Choroid plexus epithelial cell (primary cell): Measurements from ENCODE around the gene SLC6A1.
"Not testable (repeated sequence)": the region's sequence is repeated elsewhere in the genome, so short reads cannot be mapped to it uniquely, and the experiment has no call there.

Experiments used
- DNase-seq: peaks from one replicate; pipeline ENCODE4 v3.0.0-alpha.2; 2010; ENCODE audit warnings: low read depth
- H3K4me3 ChIP-seq: 2 replicates; pipeline ENCODE4 v1.5.1; 2011; ENCODE audit warnings: low read depth, mild to moderate bottlenecking, control low read depth, low read length, moderate library complexity
- TF ChIP-seq, protein P1 (sequence below): conservative IDR thresholded peaks from 2 replicates; pipeline ENCODE4 v1.5.1; 2011; ENCODE audit warnings: low read depth, mild to moderate bottlenecking, control low read depth, inconsistent platforms, low read length, moderate library complexity

Gene SLC6A1

DNA sequence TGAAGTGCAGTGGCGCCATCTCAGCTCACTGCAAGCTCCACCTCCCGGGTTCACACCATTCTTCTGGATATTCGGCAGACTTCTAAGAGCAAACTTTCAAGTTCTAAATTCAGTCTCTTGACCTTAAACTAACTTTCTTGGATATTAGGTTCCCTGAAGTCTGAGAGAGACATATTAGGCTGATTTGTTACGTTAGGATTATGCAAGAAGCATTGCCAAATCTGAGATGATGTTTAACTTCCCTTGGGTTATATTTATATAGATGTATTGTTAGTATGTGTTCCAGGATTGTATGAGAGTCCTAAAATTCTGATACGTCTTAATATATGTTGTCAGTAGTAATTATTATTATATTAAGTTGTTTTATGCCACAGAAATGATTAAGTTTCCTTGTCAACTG is 80.1 kb downstream of the SLC6A1 start:
- DNase-seq: no peak
- TF ChIP-seq, protein P1, sequence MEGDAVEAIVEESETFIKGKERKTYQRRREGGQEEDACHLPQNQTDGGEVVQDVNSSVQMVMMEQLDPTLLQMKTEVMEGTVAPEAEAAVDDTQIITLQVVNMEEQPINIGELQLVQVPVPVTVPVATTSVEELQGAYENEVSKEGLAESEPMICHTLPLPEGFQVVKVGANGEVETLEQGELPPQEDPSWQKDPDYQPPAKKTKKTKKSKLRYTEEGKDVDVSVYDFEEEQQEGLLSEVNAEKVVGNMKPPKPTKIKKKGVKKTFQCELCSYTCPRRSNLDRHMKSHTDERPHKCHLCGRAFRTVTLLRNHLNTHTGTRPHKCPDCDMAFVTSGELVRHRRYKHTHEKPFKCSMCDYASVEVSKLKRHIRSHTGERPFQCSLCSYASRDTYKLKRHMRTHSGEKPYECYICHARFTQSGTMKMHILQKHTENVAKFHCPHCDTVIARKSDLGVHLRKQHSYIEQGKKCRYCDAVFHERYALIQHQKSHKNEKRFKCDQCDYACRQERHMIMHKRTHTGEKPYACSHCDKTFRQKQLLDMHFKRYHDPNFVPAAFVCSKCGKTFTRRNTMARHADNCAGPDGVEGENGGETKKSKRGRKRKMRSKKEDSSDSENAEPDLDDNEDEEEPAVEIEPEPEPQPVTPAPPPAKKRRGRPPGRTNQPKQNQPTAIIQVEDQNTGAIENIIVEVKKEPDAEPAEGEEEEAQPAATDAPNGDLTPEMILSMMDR: no peak
- no peak overlapping the region for H3K4me3 ChIP-seq

DNA sequence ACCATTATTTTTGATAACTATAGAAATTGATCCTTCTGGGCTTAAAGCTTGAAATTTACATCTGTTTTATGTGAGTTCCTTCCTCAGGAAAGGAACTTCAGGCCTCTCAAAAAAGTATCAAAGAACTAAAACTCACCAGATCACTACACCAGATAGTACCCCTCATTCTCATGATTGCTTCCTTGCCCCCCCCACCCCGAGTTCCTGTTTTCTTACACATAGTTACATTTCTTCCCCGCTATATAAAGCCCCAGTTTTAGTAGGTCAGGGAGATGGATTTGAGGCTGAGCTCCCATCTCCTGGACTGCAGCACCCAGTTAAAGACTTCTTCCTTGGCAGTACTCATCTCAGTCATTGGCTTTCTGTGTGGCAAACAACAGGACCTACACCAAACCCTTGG is 81.5 kb downstream of the SLC6A1 start:
- TF ChIP-seq, protein P1: no peak
- no peak for DNase-seq
- no peak overlapping the region for H3K4me3 ChIP-seq

DNA sequence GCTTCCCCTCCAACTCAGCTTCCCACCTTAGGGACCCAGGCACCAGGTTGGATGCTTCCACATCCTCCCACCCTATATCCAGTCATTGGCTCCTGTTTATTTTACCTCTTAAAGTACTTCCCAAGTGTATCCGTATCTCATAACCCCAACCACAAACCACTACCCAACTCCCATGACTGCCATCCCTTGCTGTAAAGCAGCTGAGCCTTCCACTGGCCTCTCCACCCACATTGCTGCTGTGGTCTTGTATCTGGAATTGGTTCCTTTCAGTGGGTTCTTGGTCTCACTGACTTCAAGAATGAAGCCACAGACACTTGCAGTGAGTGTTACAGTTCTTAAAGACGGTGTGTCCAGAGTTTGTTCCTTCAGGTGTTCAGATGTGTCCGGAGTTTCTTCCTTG is 81.9 kb downstream of the SLC6A1 start:
- H3K4me3 ChIP-seq: no peak overlapping the region
- TF ChIP-seq, protein P1: no peak
- DNase-seq: no peak

DNA sequence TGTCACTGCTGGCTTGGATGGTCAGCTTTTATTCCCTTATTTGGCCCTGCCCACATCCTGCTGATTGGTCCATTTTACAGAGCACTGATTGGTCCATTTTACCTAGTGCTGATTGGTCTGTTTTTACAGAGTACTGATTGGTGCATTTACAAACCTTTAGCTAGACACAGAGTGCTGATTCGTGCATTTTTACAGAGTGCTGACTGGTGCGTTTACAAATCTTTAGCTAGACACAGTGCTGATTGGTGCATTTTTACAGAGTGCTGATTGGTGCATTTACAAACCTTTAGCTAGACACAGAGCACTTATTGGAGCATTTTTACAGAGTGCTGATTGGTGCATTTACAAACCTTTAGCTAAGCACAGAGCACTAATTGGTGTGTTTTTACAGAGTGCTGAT is 82.6 kb downstream of the SLC6A1 start:
- DNase-seq, H3K4me3 ChIP-seq: not testable (repeated sequence)

DNA sequence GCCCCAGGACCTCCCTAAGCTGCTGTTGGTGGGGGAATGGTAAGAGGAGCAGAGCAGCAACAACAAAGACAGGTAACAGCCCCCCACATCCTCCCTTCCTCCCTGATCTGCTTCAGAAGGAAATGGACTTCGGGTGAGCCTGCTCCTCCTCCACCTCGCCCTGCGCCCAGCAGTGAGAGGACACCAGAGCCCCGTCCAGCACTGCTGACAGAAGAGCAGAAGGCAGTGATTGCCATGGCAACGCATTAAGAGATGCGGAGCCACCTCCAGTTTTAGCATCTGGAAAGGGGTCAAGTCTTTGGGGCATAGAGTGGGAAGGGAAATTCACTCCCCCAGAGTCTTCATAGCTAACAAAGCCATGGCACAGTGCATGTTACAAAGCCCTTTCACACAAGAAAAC is 84.2 kb downstream of the SLC6A1 start:
- H3K4me3 ChIP-seq: no peak overlapping the region
- TF ChIP-seq, protein P1: no peak
- no peak for DNase-seq

DNA sequence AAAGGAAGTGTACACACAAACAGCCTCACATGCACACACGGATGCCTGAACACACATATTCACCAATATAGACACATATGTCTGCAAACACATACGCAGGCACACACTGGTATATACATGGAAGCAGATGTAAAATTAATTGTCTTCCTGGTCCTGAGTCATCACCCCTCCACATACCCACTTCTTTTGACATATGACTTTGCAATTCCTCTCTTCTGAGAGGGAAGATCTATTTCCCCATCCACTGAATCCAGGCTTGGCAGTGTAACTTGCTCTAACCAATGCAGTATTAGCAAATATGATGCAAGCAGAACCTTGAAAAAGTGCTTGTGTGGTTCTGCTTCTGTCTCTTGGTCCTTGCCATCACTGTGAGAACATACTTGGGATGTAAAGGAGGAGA is 84.9 kb downstream of the SLC6A1 start:
- no peak overlapping the region for H3K4me3 ChIP-seq
- DNase-seq: peak; percentile 49
- TF ChIP-seq, protein P1: no peak

DNA sequence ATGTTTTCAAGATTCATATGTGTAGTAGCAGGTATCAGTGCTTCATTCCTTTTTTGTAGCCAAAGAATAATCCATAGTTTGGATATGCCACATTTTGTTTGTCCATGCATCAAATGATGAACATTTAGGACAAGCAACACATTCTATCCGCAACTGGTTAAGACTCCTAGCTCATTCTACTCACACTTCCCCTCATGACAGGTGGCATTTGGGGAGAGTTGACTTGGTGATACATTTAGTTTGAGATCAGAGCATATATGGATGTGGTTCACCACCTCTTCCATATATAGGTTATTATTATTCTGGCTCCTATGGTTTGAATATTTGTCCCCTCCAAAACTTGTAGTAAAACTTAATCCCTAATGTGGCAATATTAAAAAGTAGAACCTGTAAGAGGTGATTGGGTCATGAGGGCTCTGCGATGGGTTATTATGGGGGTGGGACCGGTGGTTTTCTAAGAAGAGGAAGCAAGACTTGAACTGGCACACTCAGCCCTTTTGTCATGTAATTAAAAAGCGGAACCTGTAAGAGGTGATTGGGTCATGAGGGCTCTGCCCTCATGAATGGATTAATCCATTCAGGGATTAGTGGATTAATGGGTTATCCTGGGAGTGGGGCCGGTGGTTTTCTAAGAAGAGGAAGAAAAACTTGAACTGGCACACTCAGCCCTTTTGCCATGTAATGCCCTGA is 86.4 kb downstream of the SLC6A1 start:
- TF ChIP-seq, protein P1: no peak
- DNase-seq: no peak
- H3K4me3 ChIP-seq: no peak overlapping the region
